K562 (cell line): ENCODE measurements around the gene BDNF. TPM values are rescaled to one million over a fixed set of nuclear protein-coding genes. Genes with fewer than 3 reads are reported as not detected.

Experiments used
- ATAC-seq: fragments of 200-7000 bp; cut with Tn5 transposase; 3 replicates; pipeline ENCODE4 v1.9.1; 2020; ENCODE audit warnings: moderate library complexity
- BruUV-seq: library from RNA; stranded (reverse); fragments of 400-500 nt; replicated peaks from 2 replicates; lab custom pipeline; 2021; lab: Mats Ljungman, UMichigan
- CTCF ChIA-PET: fragments of 300-600 bp; formaldehyde crosslinking; extraction: SDS; loops from one replicate; lab custom pipeline; 2021; ENCODE audit warnings: low intra/inter-chr PET ratio; lab: Yijun Ruan, JAX
- POLR2A ChIA-PET: fragments of 300-600, 350-650 bp; sonication (Branson Sonifier 250); formaldehyde crosslinking; extraction: SDS; loops from one replicate; lab custom pipeline; 2021; ENCODE audit warnings: antibody characterized with exemption, inconsistent platforms; lab: Yijun Ruan, JAX
- DNase-seq, 4 experiments: peaks; one replicate each; pipeline versions ENCODE4 v3.0.0 to v3.0.0-alpha.2; 2011 to 2018; ENCODE audit warnings: low spot score in 3 of 4, mixed read lengths in 3 of 4; ENCODE audit errors: extremely low read depth in 1 of 4
- FAIRE-seq: peaks from 2 replicates; lab custom pipeline; 2011; peaks lifted over from hg19 to GRCh38; lab: Jason Lieb, UNC
- H2AFZ ChIP-seq: 2 replicates; pipeline ENCODE4 v1.6.0; 2011; ENCODE audit warnings: low read depth, low read length, control low read depth, inconsistent platforms
- H3K27ac ChIP-seq: fragments of 200-600 bp; 3 replicates; pipeline ENCODE4 v1.8.0; 2011; ENCODE audit warnings: low read depth, mild to moderate bottlenecking, control low read depth, inconsistent platforms, low read length, moderate library complexity, mixed read lengths; ENCODE audit errors: extremely low read depth
- H3K27me3 ChIP-seq, 2 experiments: fragments of 300-600 bp in 1 of 2; 2 replicates in 1 of 2; 3 replicates in 1 of 2; pipeline versions ENCODE4 v1.6.0 to v1.8.0; 2011; ENCODE audit warnings: inconsistent platforms in 2 of 2, low read length in 2 of 2, mild to moderate bottlenecking in 1 of 2, mixed read lengths in 1 of 2, moderate library complexity in 1 of 2; ENCODE audit not compliant: control insufficient read depth in 2 of 2, insufficient read depth in 2 of 2
- H3K36me3 ChIP-seq: fragments of 300-600 bp; 3 replicates; pipeline ENCODE4 v1.8.0; 2011; ENCODE audit warnings: mild to moderate bottlenecking, low read length, inconsistent platforms; ENCODE audit not compliant: control insufficient read depth, insufficient read depth
- H3K4me1 ChIP-seq, 2 experiments: fragments of 200-600 bp in 1 of 2; replicated peaks in 1 of 2; 2 replicates in 1 of 2; 3 replicates in 1 of 2; pipeline versions ENCODE4 v1.5.1 to v1.8.0; 2011; ENCODE audit warnings: inconsistent platforms in 2 of 2, low read length in 2 of 2, mild to moderate bottlenecking in 1 of 2, mixed read lengths in 1 of 2, moderate library complexity in 1 of 2; ENCODE audit not compliant: control insufficient read depth in 2 of 2, insufficient read depth in 2 of 2
- H3K4me2 ChIP-seq: 2 replicates; pipeline ENCODE4 v1.6.1; 2011; ENCODE audit warnings: low read length, control low read depth, inconsistent platforms, mixed read lengths; ENCODE audit not compliant: insufficient read depth
- H3K4me3 ChIP-seq: fragments of 200-600 bp; sonication (generic), shearing (Covaris generic); 2 replicates; pipeline ENCODE4 v1.5.1; 2016; ENCODE audit warnings: control low read depth, inconsistent platforms
- H3K79me2 ChIP-seq: fragments of 200-600 bp; 3 replicates; pipeline ENCODE4 v1.8.0; 2011; ENCODE audit warnings: low read length, inconsistent platforms; ENCODE audit not compliant: control insufficient read depth, insufficient read depth
- H3K9ac ChIP-seq, 2 experiments: 2 replicates each; pipeline versions ENCODE4 v1.6.0 to v1.6.1; 2011; ENCODE audit warnings: low read depth in 2 of 2, low read length in 2 of 2, control low read depth in 1 of 2, inconsistent platforms in 1 of 2, mild to moderate bottlenecking in 1 of 2, mixed read lengths in 1 of 2; ENCODE audit not compliant: insufficient read depth in 1 of 2
- H3K9me1 ChIP-seq: one replicate; pipeline ENCODE4 v1.6.0; 2011; ENCODE audit warnings: inconsistent platforms, mild to moderate bottlenecking, low read length, moderate library complexity; ENCODE audit not compliant: control insufficient read depth, insufficient read depth
- H3K9me3 ChIP-seq: replicated peaks from 2 replicates; pipeline ENCODE4 v1.5.1; 2011; ENCODE audit warnings: low read depth, low read length, inconsistent platforms; ENCODE audit not compliant: control insufficient read depth, insufficient read depth
- H4K20me1 ChIP-seq: replicated peaks from 2 replicates; pipeline ENCODE4 v1.6.1; 2011; ENCODE audit warnings: low read length, inconsistent platforms, mixed read lengths; ENCODE audit not compliant: control insufficient read depth, insufficient read depth
- ATF7 ChIP-seq: fragments of 450-650 bp; IDR thresholded peaks from 2 replicates; pipeline ENCODE4 v1.7.1; 2014; ENCODE audit warnings: mild to moderate bottlenecking, moderate library complexity
- CREB1 ChIP-seq, 2 experiments: sonication (generic) in 1 of 2; formaldehyde crosslinking in 1 of 2; IDR thresholded peaks; 2 replicates each; pipeline versions ENCODE4 v1.6.1 to v1.8.0; 2012 to 2022; ENCODE audit warnings: inconsistent platforms in 1 of 2, mild to moderate bottlenecking in 1 of 2, missing genetic modification reagents in 1 of 2, moderate library complexity in 1 of 2
- CTCFL ChIP-seq: IDR thresholded peaks from 2 replicates; pipeline ENCODE4 v1.6.1; 2011; ENCODE audit warnings: borderline replicate concordance, low read depth, mild to moderate bottlenecking, moderate library complexity, low read length; ENCODE audit not compliant: insufficient read depth, poor library complexity, severe bottlenecking
- DIDO1 ChIP-seq: fragments of 450-650 bp; IDR thresholded peaks from 2 replicates; pipeline ENCODE4 v1.6.1; 2016; ENCODE audit warnings: low read depth, missing biosample characterization, missing genetic modification characterization
- FOXA3 ChIP-seq, 2 experiments: fragments of 450-650 bp in 1 of 2; sonication (generic) in 1 of 2; formaldehyde crosslinking; IDR thresholded peaks in 1 of 2; conservative IDR thresholded peaks in 1 of 2; 2 replicates each; pipeline versions ENCODE4 v1.4.0 to v1.8.0; 2020 to 2022; ENCODE audit warnings: mild to moderate bottlenecking in 2 of 2, missing genetic modification reagents in 1 of 2
- HDAC3 ChIP-seq: fragments of 450-650 bp; IDR thresholded peaks from 2 replicates; pipeline ENCODE4 v1.6.1; 2018; ENCODE audit warnings: borderline replicate concordance, mild to moderate bottlenecking, moderate library complexity; ENCODE audit not compliant: partially characterized antibody
- HINFP ChIP-seq: fragments of 450-650 bp; conservative IDR thresholded peaks from 2 replicates; pipeline ENCODE4 v1.6.1; 2016; ENCODE audit warnings: missing genetic modification characterization, low read depth, mild to moderate bottlenecking, control low read depth, missing compliant biosample characterization
- KDM1A ChIP-seq, 2 experiments: fragments of 450-650 bp; IDR thresholded peaks; 2 replicates each; pipeline ENCODE4 v1.6.1; 2016; ENCODE audit warnings: mild to moderate bottlenecking in 2 of 2
- PCBP1 ChIP-seq: fragments of 200-400 bp; formaldehyde crosslinking; IDR thresholded peaks from 2 replicates; pipeline ENCODE4 v1.6.1; 2018; ENCODE audit warnings: mild to moderate bottlenecking, low read depth, low read length; ENCODE audit not compliant: poor library complexity, severe bottlenecking
- RBM25 ChIP-seq: fragments of 200-400 bp; formaldehyde crosslinking; IDR thresholded peaks from 2 replicates; pipeline ENCODE4 v1.6.1; 2018; ENCODE audit warnings: low read length, low read depth, moderate library complexity; ENCODE audit not compliant: severe bottlenecking
- ZNF324 ChIP-seq: fragments of 250-450 bp; sonication (Bioruptor Pico); IDR thresholded peaks from 2 replicates; pipeline ENCODE4 v1.4.0; 2020; ENCODE audit warnings: mild to moderate bottlenecking
- ZNF584 ChIP-seq: fragments of 200-800 bp; sonication (Bioruptor generic); IDR thresholded peaks from 2 replicates; pipeline ENCODE4 v1.6.1; 2016; ENCODE audit warnings: low read depth, mild to moderate bottlenecking, missing genetic modification characterization, missing compliant biosample characterization
- ZNF586 ChIP-seq: fragments of 450-650 bp; formaldehyde crosslinking; conservative IDR thresholded peaks from 2 replicates; pipeline ENCODE4 v1.4.0; 2020; ENCODE audit warnings: mild to moderate bottlenecking, moderate library complexity
- WGBS: fragments of 100-300 bp; shearing (Covaris generic); methylation state at CpG from one replicate; pipeline ENCODE4 v1.1.6; 2016; ENCODE audit warnings: low coverage, mixed read lengths; ENCODE audit not compliant: insufficient coverage; ENCODE audit errors: missing lambda C conversion rate; 5-methylcytosine and 5-hydroxymethylcytosine counted together
- in situ Hi-C: fragments of 300-500 bp; cut with MboI; formaldehyde crosslinking; loops from 4 replicates; pipeline ENCODE4 v1.15.0; 2018; ENCODE audit warnings: inconsistent platforms, mixed read lengths
- intact Hi-C: fragments of 100-400 bp; cut with micrococcal nuclease; formaldehyde crosslinking; loops from 2 replicates; pipeline ENCODE4 v1.14.2; 2022
- polyA plus RNA-seq, 8 experiments: library from polyadenylated mRNA; depleted of rRNA in 4 of 8; stranded (reverse) in 5 of 8; unstranded in 3 of 8; fragments of >200 nt; fragmentation: Nextera tagmentation in 2 of 8; fragmentation: Illumina TruSeq in 1 of 8; extraction: Ambion mirVana in 2 of 8; extraction: Trizol in 1 of 8; gene quantifications; 2 replicates each; pipeline versions ENCODE4 v1.2.1 to v1.2.3, GENCODE V29; 2011 to 2014; ENCODE audit warnings: inconsistent platforms in 1 of 8, missing spikeins in 1 of 8
- total RNA-seq, 7 experiments: library from RNA; depleted of rRNA in 6 of 7; stranded (reverse); fragments of >200 nt in 6 of 7; fragmentation: Illumina TruSeq in 2 of 7; extraction: Trizol in 2 of 7; gene quantifications; 2 replicates each; pipeline versions ENCODE4 v1.2.1 to v1.2.3, GENCODE V29; 2011 to 2021; ENCODE audit warnings: low replicate concordance in 1 of 7

BDNF gene
- total and polyA plus RNA-seq, 9 of the 15 experiments (the other 6 are each of a cell fraction or from before 2014, with no cell fraction given), result 0.04 TPM; not detected in 8

GRCh38 chr11:27693398-27693797 is 6.9 kb downstream of the BDNF start:
- no peak for ATAC-seq
- H3K27me3 ChIP-seq, result no peaks in the 10 kb centered on the region
- intact Hi-C loops, result no loop called here
- TF ChIP-seq ZNF584 (CRISPR knock-in tag) (no peak), ZNF324 (CRISPR knock-in tag) (no peak), PCBP1 (no peak), CTCFL (no peak), ATF7 (no peak), HDAC3 (no peak), RBM25 (no peak), DIDO1 (tag) (no peak), HINFP (tag) (no peak), FOXA3 (CRISPR knock-in tag; conservative IDR thresholded peaks at IDR 0.05 in 1 of 2, IDR thresholded peaks at IDR 0.05 in 1 of 2) (no peak), KDM1A (IDR thresholded peaks at IDR 0.05) (no peak), ZNF586 (CRISPR knock-in tag) (no peak), CREB1 (IDR thresholded peaks at IDR 0.05) (no peak), CREB1 (CRISPR knock-in tag; IDR thresholded peaks at IDR 0.05) (no peak)

More at GRCh38 chr11:27693398-27693797, 6.9 kb downstream of the BDNF start:
- Histone ChIP-seq H3K36me3 (no peaks in the 10 kb centered on the region), H2AFZ (no peak overlapping the region), H3K9me3 (no peaks in the 10 kb centered on the region), H3K4me1 (no peaks in the 10 kb centered on the region), H3K4me2 (no peak overlapping the region), H3K79me2 (no peaks in the 10 kb centered on the region), H3K27ac (no peak overlapping the region), H4K20me1 (no peaks in the 10 kb centered on the region), H3K9me1 (no peaks in the 10 kb centered on the region), H3K9ac (no peak overlapping the region), H3K4me3 (no peak overlapping the region)
- no peak for FAIRE-seq
- CTCF ChIA-PET, result no interaction called here
- POLR2A ChIA-PET, result no interaction called here
- 0% methylated on average over 5 of the region's 5 CpGs for WGBS
- in situ Hi-C loops, result no loop called here
- DNase-seq, result no peak
- no TSS peak for BruUV-seq
